ENCODE results near the gene TRMT6.

GRCh38 chr20:5935384-5935783 is 14.9 kb downstream of the TRMT6 start:
- TF ChIP-seq, protein P1, sequence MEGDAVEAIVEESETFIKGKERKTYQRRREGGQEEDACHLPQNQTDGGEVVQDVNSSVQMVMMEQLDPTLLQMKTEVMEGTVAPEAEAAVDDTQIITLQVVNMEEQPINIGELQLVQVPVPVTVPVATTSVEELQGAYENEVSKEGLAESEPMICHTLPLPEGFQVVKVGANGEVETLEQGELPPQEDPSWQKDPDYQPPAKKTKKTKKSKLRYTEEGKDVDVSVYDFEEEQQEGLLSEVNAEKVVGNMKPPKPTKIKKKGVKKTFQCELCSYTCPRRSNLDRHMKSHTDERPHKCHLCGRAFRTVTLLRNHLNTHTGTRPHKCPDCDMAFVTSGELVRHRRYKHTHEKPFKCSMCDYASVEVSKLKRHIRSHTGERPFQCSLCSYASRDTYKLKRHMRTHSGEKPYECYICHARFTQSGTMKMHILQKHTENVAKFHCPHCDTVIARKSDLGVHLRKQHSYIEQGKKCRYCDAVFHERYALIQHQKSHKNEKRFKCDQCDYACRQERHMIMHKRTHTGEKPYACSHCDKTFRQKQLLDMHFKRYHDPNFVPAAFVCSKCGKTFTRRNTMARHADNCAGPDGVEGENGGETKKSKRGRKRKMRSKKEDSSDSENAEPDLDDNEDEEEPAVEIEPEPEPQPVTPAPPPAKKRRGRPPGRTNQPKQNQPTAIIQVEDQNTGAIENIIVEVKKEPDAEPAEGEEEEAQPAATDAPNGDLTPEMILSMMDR (IDR thresholded peaks at IDR 0.05; ENCODE audit: low read depth, low read length, poor library complexity, severe bottlenecking), result no peak
- no peak for TF ChIP-seq EZH2phosphoT487 (IDR thresholded peaks at IDR 0.05; ENCODE audit: borderline replicate concordance, low read length)
